Inflammatory macrophage treated with lipopolysaccharide for 1 hour (primary cell): ENCODE measurements around the gene PPIA.
"Not testable (repeated sequence)": the region's sequence is repeated elsewhere in the genome, so short reads cannot be mapped to it uniquely, and the experiment has no call there.

Experiments
- DNase-seq, 2 donors: peaks; one replicate each; pipeline ENCODE4 v3.0.0-alpha.2; 2020 to 2022

Gene PPIA

DNA sequence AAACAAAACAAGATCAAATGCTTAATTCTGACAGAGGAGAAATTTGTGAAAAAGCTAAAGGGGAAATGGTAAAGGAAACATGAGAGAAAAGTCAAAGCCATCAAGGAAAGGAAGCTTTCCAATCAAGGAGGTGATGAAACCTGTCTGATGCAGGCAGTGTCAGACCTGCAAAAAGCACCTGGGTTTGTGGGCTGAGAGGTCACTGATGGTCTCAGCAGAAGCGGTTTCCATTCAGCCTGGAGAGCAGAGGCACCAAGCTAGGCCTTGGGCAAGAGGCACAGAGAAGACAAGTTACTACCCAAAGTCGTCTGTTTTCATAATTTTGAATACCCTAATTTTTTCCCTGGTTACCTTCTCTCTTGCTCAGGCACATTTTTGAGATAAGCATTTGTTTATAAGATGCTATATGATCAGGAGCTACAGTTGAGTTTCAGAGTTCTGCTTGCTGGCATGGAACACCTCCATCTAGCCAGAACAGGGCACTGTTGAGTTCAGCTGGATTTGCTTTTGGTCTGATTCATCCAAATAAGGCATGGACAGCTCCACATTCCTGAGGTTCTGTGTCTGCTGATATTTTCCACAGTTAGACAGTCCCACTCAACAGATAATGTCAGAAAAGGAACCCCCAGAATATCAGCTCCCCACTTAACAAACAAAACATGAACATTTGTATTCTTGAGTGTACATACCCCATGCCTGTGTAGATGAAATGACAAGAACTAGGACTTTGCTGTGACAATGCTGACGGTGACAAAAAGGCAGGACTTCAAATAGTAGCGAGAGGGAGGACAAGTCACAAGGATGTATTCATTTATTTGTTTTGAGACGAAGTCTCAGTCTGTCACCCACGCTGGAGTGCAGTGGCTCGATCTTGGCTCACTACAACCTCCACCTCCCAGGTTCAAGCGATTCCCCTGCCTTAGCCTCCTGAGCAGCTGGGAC, 4.9 kb upstream of the PPIA start:
- no peak for DNase-seq

- DNase-seq = no peak
These were observed 2.6 kb upstream of the PPIA start for GRCh38 chr7:44793919-44794318.

DNA sequence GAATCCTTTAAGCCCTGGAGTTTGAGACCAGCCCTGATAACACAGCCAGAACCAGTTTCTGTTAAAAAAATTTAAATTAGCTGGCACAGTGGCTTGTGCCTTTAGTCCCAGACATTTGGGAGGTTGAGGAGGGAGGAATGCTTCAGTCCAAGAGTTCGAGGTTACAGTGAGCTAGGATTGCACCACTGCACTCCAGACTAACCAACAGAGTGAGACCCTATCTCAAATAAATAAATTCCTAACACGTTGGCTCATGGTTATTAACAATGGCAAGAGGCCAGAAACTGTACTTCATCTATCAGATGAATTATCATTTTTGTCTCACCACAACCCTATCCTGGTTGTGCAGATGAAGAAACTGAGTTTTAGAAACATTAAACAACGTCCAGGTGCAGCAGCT, 2.1 kb upstream of the PPIA start:
- no peak for DNase-seq

DNA sequence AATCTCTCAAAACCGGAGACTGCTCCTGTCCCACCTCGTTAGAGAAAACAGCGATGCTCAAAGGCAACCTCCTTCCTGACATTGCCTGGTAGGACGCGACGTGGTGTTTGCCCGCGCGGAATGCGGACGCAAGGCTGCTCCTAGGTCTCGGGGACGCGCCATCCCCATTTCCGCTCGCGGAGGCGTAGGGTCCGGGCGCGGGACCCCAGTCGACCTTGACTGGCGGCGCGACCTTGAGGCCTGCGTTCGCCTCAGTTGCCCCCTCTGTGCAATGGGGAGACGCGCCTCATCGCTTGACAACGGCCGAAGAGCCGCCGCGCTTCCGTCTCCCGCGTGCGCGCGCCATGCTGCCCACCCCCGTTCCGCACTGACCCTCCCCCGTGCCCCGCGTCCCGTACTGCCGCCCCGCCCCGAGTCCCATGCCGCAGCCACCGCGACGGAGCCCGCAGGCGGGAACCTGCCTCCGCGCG, 412 bp upstream of the PPIA start:
- peak; percentile 28 to 41 for DNase-seq

DNA sequence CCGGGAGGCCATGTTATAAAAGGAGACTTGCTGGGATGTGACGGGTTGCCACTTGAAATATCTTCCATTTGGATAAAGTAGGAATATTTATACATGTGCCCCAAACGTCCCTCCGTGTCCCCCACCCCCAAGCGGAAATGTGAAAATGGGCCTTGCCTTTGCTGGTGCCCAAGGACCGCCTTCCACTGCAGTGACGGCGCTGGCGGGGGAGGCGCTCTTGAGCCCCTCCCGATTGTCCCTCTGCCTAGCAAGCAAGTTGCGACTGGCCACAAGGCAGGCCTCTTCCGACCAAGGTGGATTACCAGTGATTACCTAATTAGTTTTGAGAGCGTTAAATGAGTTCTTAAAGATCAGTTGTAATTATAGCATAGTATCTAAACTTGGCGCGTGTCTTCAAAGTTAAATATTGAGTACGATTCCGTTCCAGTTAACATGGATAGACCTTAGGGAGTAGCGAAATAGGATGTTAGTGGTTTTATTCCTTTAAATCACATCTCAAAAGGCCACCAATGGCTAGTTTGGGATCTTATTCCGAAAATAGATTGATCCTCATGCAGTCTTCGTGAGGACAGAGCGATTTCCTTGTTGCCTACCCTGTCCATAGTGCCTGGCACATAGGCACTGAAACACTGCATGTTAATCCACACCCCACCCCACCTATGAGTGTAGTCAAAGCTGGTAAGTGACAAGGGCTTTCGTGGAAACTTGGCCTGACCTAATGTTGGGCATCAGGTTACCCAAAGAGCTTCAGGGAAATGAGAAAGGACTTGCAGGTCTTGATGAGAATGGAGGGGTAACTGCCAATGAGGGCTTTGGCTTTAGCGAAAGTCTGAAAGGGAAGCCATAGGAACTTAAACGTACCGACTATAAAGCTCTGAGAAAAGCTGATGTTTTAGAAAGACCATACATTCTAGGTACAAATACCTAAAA, 1.1 kb downstream of the PPIA start:
- peak; percentile 83 to 88 for DNase-seq

GRCh38 chr7:44798649-44799305, 2.3 kb downstream of the PPIA start:
- no peak for DNase-seq

GRCh38 chr7:44799939-44800338, 3.5 kb downstream of the PPIA start:
- no peak for DNase-seq

GRCh38 chr7:44801890-44802289, 5.4 kb downstream of the PPIA start:
- DNase-seq = no peak

- DNase-seq = no peak
These were observed 6.0 kb downstream of the PPIA start for GRCh38 chr7:44802418-44803025.

DNA sequence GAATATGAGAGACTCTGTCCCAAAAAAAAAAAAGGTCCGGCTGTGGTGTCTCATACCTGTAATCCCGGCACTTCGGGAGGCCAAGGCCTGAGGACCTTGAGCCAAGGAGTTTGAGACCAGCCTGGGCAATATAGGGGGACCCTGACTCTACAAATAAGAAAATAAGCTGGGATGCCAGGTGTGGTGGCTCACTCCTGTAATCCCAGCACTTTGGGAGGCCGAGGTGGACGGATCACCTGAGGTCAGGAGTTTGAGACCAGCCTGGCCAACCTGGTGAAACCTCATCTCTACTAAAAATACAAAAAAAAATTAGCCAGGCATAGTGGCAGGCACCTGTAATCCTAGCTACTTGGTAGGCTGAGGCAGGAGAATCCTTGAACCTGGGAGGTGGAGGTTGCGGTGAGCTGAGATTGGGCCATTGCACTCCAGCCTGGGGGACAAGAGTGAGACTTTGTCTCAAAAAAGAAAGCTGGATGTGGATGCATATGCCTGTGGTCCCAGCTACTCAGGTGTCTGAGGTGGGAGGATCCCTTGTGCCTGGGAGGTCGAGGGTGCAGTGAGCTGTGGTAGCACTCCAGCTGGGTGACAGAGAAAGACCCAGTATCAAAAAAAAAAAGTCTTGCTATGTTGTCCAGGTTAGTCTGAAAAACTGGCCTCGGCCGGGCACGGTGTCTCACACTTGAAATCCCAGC, 7.5 kb downstream of the PPIA start:
- not testable (repeated sequence) for DNase-seq

DNA sequence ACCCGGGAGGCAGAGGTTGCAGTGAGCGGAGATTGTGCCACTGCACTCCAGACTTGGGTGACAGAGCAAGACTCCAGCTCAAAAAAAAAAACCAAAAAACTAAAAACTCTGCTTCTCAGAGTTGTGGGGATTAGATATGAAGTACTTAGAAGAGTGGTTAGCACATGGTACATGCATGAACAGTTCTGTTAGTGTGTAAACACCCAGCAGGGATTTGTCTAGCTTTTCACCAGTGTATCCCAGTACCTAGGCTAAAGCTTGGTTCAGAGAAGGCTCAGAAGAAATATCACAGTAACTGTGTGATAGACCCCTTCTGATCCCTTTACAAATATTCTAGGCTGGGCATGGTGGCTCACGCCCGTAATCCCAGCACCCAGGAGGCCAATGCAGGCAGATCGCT, 9.5 kb downstream of the PPIA start:
- no peak for DNase-seq

DNA sequence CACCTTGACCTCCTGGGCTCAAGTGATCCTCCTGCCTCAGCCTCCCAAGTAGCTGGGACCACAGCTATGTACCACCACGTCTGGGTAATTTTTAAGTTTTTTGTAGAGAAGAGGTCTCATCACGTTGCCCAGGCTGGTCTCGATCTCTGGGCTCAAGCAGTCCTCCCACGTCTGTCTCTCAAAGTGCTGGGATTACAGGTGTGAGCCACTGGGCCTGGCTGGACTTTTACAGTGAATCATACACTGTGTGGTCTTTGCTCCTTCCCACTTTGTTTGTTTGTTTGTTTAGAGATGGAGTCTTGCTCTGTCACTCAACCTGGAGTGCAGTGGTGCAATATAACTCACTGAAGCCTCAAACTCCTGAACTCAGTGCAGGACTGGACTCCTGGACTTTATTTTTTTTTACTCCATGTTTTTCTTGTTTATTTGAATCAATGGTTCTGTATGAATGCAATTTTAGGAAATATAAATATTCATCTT, 12.5 kb downstream of the PPIA start:
- DNase-seq = no peak

- no peak for DNase-seq
These were observed 14.6 kb downstream of the PPIA start for GRCh38 chr7:44811093-44811492.

- DNase-seq = no peak
These were observed 15.1 kb downstream of the PPIA start for GRCh38 chr7:44811571-44811970.

DNA sequence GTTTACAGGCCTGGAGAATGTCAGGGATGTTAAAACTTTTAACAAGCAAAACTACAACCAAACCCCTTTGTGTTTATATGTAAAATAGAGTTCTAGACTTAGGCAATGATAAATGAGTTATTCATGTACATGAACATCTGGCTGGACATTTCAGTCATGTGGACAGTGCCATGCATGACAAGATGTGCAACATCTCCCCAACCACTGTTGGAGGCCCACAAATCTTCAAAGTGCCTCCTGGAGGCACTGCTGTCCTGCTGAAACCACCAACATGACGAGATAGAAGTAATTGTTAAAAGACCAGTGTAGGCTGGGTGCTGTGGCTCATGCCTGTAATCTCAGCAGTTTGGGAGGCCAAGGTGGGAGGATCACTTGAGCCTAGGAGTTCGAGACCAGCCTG, 18.4 kb downstream of the PPIA start:
- no peak for DNase-seq

DNA sequence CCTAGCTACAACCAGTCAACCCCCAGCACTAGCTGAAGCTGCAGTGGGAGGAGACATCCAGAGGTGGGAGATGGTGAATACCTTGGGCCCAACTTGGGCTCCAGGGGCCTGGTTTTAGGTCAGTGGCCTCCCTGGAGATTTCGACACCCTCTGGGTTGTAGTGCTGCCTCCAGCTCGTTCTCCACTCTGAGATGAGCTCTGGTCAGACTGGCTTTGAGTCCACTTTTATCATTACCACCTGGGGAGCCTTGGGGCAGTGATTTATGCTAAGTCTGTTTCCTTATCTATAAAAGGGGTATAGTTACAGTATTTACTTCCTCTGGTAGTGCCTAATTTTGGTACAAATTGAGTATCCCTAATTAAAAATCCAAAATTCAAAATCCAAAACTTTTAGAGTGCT, 22.8 kb downstream of the PPIA start:
- no peak for DNase-seq

DNA sequence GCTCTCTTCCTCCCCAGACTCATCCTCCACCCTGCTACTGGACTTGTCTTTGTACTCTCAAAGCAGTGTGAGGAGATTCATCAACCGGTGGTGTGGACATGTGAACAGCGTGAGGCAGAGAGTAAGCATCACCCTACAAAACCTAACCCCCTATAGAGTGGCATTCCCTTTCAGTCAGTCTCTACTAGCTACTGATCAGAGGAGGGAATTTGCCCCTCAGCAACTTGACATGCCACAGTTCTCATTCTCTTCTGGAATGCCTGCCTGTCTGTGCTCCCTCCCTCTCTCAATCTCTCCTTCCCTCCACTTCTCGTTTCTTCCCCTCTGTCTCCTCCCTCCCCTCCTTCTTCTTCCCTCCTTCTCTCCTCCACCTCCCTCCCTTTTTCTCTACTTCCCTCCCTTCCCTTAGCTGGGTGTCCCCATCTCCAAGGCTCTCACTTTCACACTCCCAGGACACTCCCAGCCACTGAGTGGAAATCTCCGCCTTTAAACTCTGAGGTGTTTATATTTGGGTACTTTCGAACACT, 26.8 kb downstream of the PPIA start:
- no peak for DNase-seq

GRCh38 chr7:44824894-44825526, 28.5 kb downstream of the PPIA start:
- DNase-seq = peak; percentile 26 to 32

DNA sequence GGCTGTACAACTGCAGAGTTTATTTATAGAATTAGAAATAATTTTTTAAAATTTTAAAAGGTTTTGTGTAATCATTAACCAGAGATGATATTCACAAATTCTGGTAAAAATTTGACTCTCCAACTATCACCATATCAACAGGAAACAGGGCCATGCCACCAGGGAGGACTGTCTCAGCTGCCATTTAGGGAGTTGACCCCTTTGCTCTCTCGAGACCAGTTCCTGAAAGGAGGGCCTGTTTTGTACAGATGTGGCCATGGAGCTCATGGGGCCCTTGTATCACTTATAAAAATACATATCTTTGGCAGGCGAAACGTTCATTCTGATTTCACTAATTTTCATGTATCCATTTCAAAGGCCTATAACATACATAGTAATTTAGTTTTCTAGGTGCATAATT, 31.1 kb downstream of the PPIA start:
- DNase-seq = no peak

DNA sequence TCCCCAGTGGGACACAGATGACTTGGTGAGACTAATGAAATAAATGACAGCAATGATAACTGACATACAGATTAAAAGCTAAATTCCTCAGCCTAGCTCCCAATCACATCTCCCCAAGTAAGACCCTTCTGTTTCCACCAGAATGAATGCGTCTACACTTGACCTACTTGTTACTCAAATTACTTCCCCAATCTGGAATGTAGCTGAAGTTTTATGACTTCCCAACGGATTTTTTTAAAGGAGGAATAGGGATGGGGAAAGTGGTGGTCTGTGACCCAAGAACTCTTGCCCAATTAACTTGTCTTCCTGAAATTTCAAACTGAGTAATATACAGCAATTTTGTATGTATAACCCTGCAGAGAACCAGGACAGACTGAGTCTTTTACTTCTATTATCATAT, 42.3 kb downstream of the PPIA start:
- DNase-seq = no peak

DNA sequence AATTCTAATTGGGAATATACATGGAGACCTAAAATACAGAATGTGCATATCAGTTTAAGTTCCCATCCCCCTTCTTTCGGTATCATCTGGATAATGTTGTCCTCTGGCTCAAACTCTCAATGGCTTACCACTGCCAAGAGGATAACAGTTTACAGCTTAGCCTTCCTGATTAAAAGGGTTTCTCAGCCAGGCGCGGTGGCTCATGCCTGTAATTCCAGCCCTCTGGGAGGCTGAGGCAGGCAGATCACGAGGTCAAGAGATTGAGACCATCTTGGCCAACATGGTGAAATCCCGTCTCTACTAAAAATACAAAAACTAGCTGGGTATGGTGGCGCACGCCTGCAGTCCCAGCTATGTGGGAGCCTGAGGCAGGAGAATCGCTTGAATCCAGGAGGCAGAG, 46.2 kb downstream of the PPIA start:
- DNase-seq = not testable (repeated sequence)
